Activated CD8-positive, alpha-beta memory T cell treated with anti-CD3 and anti-CD28 coated beads, Interleukin-2, amount 50 U/mL, for 24 hours (primary cell): ENCODE results near the gene SLC9A3.
A peak's percentile ranks its signal among the peaks of the same experiment; 100 is the strongest.

Experiments
- DNase-seq: peaks from one replicate; pipeline ENCODE4 v3.0.0-alpha.2; 2020; ENCODE audit errors: extremely low read depth

The SLC9A3 gene

GRCh38 chr5:462051-462481 lies 62.2 kb downstream of the SLC9A3 start:
- DNase-seq: no peak

- no peak for DNase-seq
These were observed 64.0 kb downstream of the SLC9A3 start for GRCh38 chr5:460273-460625.

DNA sequence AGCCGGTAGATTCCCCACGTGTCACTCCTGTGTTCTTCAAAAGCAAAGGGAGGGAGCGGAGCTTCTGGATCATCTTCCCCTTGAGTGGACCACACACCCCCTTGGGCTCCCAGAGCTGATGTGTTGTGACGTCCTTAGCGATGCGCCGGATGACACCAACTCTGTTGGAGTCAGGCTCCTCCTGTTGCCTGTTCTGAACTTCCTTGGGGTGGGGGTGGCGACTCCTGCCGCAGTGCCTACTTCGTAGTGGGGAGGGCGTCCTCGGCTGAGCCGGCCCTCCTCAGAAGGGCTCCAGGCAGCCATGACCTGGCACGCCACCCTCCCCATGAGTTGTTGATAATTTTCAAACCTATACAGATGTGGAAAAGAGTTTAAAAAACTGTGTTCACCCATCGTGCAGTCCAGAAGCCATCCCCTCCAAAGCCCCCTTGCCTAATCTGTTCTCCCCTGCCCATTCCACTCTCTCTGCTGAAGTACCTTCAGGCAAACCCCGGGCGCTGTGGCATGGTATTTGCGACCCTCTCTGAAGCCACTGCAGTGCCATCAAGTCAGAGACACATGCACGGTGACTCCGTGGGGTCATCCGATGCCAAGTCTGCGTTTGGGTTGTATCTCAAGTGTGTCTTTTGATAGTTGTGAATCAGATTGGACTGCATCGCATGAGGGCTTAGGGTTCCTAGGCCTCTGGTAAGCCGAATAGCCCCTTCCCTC lies 64.5 kb downstream of the SLC9A3 start:
- no peak for DNase-seq

- peak; percentile 59 for DNase-seq
These were observed 65.5 kb downstream of the SLC9A3 start for GRCh38 chr5:458547-459353.

- DNase-seq: no peak
These were observed 66.9 kb downstream of the SLC9A3 start for GRCh38 chr5:457195-457961.

DNA sequence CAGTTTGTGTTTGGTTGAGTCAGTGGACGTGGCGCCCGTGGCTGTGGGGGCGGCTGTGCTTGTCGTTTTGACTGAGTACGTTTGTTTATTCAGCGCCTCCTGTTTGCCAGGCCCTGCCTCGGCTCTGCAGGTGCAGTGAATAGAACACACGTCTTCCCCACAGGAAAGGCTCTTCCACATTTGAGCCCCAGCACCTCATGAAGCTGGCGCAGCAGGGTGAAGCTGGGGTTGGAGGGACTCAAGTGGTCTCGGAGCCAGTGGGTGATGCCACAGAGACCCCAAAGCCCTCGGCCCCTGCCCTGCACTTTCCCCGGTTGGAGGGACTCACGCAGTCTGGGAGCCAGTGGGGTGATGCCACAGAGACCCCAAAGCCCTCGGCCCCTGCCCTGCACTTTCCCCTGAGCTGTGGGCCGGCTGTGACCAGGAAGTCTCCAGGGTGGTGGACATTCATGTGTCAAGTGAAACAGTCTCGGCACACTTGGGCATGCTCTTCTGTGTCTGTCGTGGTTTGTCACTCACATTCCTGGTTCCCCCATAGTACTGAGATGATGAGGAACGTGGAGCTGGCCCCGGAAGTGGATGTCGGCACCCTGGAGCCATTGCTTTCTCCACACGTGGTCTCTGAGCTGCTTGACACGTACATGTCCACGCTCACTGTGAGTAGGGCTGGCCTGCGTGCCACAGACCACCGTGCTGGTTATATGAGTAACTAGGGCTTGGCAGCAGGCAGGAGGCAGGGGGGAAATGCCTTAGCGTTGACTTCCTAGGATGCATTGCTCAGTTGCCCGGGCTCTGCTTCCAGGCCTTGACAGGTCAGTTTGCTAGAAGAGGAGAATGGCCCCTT lies 67.7 kb downstream of the SLC9A3 start:
- DNase-seq: no peak

- no peak for DNase-seq
These were observed 68.4 kb downstream of the SLC9A3 start for GRCh38 chr5:455806-456205.

- no peak for DNase-seq
These were observed 69.3 kb downstream of the SLC9A3 start for GRCh38 chr5:454936-455335.

GRCh38 chr5:453725-454481 lies 70.3 kb downstream of the SLC9A3 start:
- DNase-seq: no peak

DNA sequence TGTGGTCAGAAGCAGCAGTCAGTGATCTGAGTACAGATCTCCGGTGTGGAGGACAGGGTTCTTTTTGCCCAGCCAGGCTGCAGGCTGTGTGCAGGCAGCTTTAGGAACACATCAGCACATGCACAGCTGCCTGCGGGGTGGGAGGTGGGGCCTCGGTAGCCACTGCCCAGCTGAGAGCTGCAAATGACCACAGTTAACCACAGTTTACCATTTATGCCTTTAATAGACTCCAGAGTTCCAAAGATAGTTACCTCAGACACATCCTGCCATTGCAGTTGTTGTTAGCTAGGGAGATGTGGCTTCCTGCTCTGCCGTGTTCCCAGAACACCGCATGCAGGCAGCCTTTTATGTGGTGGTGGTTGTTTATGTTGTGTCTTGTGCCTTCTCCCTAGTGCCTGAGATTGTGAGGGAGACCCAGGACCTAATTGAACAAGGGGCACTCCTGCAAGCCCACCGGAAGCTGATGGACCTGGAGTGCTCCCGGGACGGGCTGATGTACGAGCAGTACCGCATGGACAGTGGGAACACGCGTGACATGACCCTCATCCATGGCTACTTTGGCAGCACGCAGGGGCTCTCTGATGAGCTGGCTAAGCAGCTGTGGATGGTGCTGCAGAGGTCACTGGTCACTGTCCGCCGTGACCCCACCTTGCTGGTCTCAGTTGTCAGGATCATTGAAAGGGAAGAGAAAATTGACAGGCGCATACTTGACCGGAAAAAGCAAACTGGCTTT lies 71.1 kb downstream of the SLC9A3 start:
- DNase-seq: no peak

- no peak for DNase-seq
These were observed 72.4 kb downstream of the SLC9A3 start for GRCh38 chr5:451587-452458.

DNA sequence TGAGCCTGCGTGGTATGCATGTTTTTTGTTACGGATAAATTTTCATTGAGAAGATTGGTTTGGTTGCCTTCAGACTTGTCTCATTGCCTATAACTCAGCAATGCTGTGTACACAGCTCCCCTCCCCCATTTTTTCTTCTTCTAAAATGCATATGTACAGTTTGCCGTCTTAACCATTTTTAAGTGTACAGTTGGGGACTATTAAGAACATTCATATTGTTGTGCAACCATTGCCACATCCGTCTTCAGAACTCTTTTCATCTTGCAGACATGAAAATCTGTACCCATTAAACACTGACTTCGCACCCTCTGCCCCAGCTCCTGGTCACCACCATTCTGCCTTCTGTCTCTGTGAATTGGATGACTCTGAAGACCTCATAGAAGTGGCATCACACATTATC lies 75.1 kb downstream of the SLC9A3 start:
- DNase-seq: no peak

DNA sequence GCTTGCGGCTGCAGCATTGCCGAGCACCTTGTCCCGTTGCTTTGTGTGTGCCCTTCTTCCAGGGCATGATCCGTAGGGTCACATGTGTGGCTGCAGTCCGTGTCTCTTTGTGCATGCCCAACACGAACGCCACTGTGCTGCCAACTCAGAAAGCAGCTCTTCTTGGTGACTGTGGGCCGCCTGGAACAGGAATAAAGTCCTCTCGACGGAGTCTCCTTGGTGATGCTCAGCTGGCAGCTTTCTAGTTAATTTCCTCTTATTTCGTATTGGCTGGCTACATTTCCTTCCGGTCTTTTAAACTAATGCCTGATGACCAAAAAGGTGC lies 75.5 kb downstream of the SLC9A3 start:
- no peak for DNase-seq

DNA sequence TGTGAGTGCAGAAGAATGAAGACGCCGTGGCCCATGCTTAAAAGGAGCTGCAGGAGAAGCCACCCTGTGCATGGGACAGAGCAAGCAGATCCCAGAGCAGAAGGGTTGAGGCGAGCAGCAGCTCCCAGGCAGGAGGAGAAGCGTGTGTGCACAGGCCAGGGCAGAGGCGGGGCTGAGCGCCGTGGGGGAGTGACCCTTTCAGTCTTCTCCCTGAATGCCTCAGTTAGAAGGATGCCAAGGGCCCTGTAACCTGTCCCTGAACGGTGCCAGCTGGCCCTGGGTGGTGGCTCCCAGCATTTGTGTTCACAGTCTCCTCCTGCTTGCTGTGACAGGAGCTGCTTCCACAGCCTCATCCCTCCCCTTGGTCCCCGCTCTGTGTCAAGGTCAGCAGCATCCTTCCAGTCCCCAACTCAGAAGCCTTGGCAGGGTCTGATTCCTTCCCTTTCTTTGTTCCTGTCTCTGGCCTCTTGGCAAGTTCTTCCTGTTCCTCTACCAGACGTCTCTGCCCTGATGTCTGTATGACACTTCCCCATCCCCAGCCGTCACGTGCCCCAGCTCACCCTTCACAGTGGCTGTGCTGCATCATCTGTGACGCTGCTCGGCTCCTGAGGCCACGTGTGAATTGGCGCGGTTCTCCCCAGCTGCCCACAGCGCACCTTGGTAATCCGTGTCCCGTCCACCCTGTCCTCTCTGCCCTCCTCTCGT lies 76.0 kb downstream of the SLC9A3 start:
- DNase-seq: no peak

GRCh38 chr5:447501-447900 lies 76.7 kb downstream of the SLC9A3 start:
- DNase-seq: no peak

DNA sequence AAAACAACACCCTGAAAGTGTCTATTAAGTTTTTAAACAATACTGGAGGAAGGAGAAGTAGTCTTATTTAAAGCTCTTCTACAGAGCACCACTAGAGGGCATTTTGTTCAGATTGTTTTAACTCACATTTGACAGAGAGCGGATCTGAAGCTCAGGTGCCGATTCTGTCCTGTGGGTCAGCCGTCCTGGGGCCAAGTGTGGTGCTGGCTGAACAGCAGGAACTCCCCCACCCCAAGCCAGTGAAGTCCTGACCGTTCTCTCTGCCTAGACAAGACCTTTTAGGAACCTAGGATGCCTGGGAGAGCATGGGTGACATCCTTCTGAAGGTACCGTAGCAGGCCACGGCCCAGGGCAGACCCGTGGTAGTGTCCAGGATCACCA lies 77.4 kb downstream of the SLC9A3 start:
- no peak for DNase-seq

GRCh38 chr5:446066-446882 lies 78.0 kb downstream of the SLC9A3 start:
- no peak for DNase-seq

DNA sequence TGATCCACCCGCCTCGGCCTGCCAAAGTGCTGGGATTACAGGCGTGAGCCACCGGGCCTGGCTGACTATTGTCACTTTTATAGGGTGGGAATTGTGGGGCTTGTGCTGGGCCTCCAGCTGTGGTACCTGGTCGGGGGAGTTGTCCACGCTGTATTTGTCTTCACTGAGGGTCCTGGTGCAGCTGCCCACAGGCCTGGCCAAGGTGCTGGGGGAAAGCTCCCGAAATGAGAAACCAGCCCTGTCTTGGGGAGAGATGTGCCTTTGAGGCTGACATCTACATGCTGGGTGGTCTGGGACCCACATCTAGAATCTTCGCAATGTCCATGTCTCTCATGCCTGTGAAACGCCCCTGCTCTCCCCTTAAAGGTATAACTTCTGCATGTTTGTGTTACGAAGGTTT lies 78.7 kb downstream of the SLC9A3 start:
- DNase-seq: no peak
